ENCODE data around the gene TENM3. TPM values are rescaled to one million over a fixed set of nuclear protein-coding genes. Genes with fewer than 3 reads are reported as not detected.

The TENM3 gene
- total RNA-seq, 1 donor from 2014 or later = 106 TPM

DNA sequence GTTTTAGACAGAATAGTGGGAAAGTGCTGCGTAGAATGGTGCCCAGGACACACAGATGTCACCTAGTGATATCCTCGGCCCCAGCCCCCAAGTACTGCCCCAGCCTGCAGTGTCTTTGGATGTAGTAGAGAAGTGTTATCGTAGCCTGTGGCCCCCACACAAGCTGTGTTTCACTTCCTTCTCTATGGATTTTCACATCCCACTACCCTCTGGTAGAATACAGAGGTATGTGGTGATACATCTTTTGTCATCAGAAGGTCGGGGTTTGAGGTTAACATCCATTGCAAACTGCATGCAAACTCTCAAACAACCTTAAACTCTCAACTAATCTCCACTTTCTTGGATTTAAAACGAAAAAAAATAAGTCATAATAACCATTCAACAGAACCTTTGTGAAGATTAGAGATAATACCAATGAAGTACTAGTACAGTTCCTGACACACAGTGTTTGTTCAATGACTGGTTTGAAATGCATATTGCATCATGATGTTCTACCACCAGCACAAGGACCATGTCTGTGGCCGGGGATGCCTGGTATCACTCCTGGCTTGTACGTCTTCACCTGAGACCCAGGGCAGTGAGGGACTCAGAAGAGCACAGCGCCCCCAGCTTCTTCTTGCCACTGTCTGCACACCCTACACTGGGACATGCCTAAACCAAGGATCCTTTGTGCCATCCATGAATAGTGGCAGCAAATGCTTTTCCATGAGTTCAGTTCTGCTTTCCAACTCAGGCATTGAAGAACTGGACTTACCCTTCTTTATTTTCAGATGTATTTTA is 406.7 kb downstream of the TENM3 start:
- TF ChIP-seq, protein P1, sequence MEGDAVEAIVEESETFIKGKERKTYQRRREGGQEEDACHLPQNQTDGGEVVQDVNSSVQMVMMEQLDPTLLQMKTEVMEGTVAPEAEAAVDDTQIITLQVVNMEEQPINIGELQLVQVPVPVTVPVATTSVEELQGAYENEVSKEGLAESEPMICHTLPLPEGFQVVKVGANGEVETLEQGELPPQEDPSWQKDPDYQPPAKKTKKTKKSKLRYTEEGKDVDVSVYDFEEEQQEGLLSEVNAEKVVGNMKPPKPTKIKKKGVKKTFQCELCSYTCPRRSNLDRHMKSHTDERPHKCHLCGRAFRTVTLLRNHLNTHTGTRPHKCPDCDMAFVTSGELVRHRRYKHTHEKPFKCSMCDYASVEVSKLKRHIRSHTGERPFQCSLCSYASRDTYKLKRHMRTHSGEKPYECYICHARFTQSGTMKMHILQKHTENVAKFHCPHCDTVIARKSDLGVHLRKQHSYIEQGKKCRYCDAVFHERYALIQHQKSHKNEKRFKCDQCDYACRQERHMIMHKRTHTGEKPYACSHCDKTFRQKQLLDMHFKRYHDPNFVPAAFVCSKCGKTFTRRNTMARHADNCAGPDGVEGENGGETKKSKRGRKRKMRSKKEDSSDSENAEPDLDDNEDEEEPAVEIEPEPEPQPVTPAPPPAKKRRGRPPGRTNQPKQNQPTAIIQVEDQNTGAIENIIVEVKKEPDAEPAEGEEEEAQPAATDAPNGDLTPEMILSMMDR (IDR thresholded peaks at IDR 0.05; ENCODE audit: unreplicated experiment) = no peak
- Mint-ChIP-seq H3K4me3 (no peak overlapping the region), H3K27ac (no peak overlapping the region), H3K27me3 (ENCODE audit: low read depth) (no peaks in the 10 kb centered on the region), H3K4me1 (no peaks in the 10 kb centered on the region), H3K9me3 (peaks cover 18% of the 10 kb centered on the region), H3K36me3 (peaks cover 32% of the 10 kb centered on the region)
- DNase-seq (ENCODE audit: low spot score in 2 of 2, unreplicated experiment in 2 of 2) = no peak

DNA sequence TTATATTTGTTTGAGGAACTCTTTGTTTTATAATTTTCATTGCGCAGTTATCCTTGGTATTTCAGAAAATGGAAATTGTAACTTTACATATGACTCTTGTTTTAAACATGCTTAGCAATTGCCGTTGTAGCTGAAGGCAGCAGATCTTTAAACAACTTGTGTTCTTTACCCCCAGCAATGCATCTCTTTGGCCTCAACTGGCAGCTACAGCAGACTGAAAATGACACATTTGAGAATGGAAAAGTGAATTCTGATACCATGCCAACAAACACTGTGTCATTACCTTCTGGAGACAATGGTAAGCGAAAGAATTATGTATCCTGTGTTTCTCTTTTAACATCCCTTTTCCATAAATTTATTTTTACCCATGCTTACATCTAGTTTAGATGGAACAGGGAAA is 410.4 kb downstream of the TENM3 start:
- H3K9me3 Mint-ChIP-seq = no peaks in the 10 kb centered on the region
- H3K36me3 Mint-ChIP-seq = peaks cover 17% of the 10 kb centered on the region
- H3K4me3 Mint-ChIP-seq = no peak overlapping the region
- no peak overlapping the region for H3K27ac Mint-ChIP-seq
- DNase-seq (ENCODE audit: low spot score in 2 of 2, unreplicated experiment in 2 of 2) = no peak
- TF ChIP-seq, protein P1 (IDR thresholded peaks at IDR 0.05; ENCODE audit: unreplicated experiment) = no peak
- no peaks in the 10 kb centered on the region for H3K4me1 Mint-ChIP-seq
- no peaks in the 10 kb centered on the region for H3K27me3 Mint-ChIP-seq (ENCODE audit: low read depth)

DNA sequence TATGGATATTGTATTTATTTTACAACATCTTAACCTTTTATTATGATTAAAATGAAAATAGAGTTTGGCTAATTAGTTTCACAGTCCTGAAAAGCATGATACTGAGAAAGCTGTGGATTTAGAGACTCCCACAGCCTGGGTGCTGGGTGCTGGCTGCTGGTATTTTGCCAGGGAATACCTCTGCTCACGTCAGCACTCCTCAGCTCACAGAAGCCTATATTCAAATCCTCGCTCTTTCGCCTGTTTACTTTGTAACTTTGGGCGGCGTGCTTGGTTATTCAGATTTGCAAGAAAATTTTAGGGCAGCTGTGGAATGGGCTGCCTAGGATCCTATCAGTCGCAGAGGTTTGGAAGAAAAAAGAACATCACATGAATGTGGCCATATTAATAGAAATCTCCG is 412.1 kb downstream of the TENM3 start:
- Mint-ChIP-seq H3K4me1 (no peaks in the 10 kb centered on the region), H3K36me3 (peaks cover 16% of the 10 kb centered on the region), H3K9me3 (no peaks in the 10 kb centered on the region), H3K27me3 (ENCODE audit: low read depth) (no peaks in the 10 kb centered on the region), H3K27ac (no peak overlapping the region), H3K4me3 (no peak overlapping the region)
- no peak for DNase-seq (ENCODE audit: low spot score in 2 of 2, unreplicated experiment in 2 of 2)
- TF ChIP-seq, protein P1 (IDR thresholded peaks at IDR 0.05; ENCODE audit: unreplicated experiment) = no peak

DNA sequence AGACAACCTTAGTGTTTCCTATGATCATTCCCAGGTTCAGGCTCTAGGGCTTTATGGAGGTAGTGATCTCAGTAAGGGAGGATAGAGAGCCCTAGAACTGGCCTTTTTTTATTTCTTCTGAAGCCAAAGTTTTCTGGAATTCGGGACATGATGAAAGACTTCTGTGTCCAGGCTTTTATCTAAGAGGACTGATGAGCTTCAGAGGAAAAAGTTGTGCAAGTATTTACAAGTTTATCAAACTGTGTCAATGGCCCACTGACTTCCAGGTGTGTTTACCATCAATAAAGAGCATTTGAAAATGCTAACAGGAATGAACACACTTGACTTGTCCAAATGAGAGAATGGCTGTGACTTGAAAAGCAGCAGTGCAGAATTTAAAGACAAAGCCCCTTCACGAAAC is 419.3 kb downstream of the TENM3 start:
- Mint-ChIP-seq H3K4me1 (no peaks in the 10 kb centered on the region), H3K9me3 (peaks cover 22% of the 10 kb centered on the region), H3K4me3 (no peak overlapping the region), H3K36me3 (peaks cover 34% of the 10 kb centered on the region), H3K27ac (no peak overlapping the region), H3K27me3 (ENCODE audit: low read depth) (no peaks in the 10 kb centered on the region)
- DNase-seq (ENCODE audit: low spot score in 2 of 2, unreplicated experiment in 2 of 2) = no peak
- TF ChIP-seq, protein P1 (IDR thresholded peaks at IDR 0.05; ENCODE audit: unreplicated experiment) = no peak

DNA sequence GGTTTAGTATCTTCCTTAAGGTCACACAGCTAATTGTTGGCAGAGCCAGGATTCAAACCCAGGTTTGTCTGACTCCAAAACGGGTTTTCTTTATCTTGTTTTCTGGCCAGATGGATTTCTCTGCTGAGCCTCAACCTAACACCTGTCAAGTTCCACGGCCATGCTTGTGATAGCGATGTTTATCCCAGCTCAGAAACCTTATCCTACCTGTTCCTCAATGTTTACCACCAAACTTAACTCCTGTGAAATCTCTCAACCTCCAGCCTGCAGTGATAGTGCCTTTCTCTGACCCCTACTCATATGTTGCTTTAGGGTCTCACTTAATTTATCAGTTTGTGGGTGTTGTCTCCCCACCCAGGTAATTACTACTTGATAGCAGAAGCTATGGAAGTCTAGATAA is 428.0 kb downstream of the TENM3 start:
- TF ChIP-seq, protein P1 (IDR thresholded peaks at IDR 0.05; ENCODE audit: unreplicated experiment) = no peak
- no peak for DNase-seq (ENCODE audit: low spot score in 2 of 2, unreplicated experiment in 2 of 2)
- no peak overlapping the region for H3K27ac Mint-ChIP-seq

More for the DNA sequence above, 428.0 kb downstream of the TENM3 start:
- Mint-ChIP-seq H3K36me3 (peaks cover 19% of the 10 kb centered on the region), H3K4me1 (no peaks in the 10 kb centered on the region), H3K9me3 (peaks cover 5% of the 10 kb centered on the region), H3K4me3 (no peak overlapping the region), H3K27me3 (ENCODE audit: low read depth) (no peaks in the 10 kb centered on the region)

Data from mesothelial cell of epicardium (in vitro differentiated cells).